ENCODE data around the gene NDUFS1.
A peak's percentile ranks its signal among the peaks of the same experiment; 100 is the strongest.
"Not testable (repeated sequence)": the region's sequence is repeated elsewhere in the genome, so short reads cannot be mapped to it uniquely, and the experiment has no call there.

NDUFS1 gene

GRCh38 chr2:206098872-206099271, 60.4 kb downstream of the NDUFS1 start:
- not testable (repeated sequence) for H3K9me3 ChIP-seq (ENCODE audit: control insufficient read depth in 2 of 2, low read length in 2 of 2); H3K9ac ChIP-seq (ENCODE audit: low read length in 2 of 2); H3K4me1 ChIP-seq (ENCODE audit: control insufficient read depth, insufficient read depth, low read length); H3K36me3 ChIP-seq (ENCODE audit: control insufficient read depth in 2 of 2, insufficient read depth in 2 of 2, low read length in 2 of 2); H3K4me3 ChIP-seq (ENCODE audit: low read length in 2 of 2); H3K27me3 ChIP-seq (ENCODE audit: control insufficient read depth in 1 of 2, insufficient read depth in 2 of 2, low read length in 2 of 2); H3K27ac ChIP-seq (ENCODE audit: low read length)

- Histone ChIP-seq H3K4me3 (ENCODE audit: low read length in 2 of 2) (no peak overlapping the region), H3K9me3 (ENCODE audit: control insufficient read depth in 2 of 2, low read length in 2 of 2) (no peaks in the 10 kb centered on the region), H3K36me3 (ENCODE audit: control insufficient read depth in 2 of 2, insufficient read depth in 2 of 2, low read length in 2 of 2) (peaks cover 0 to 2% of the 10 kb centered on the region in 2 donors), H3K9ac (ENCODE audit: low read length in 2 of 2) (no peak overlapping the region), H3K27ac (ENCODE audit: low read length) (no peak overlapping the region), H3K4me1 (ENCODE audit: control insufficient read depth, insufficient read depth, low read length) (no peaks in the 10 kb centered on the region), H3K27me3 (ENCODE audit: control insufficient read depth in 1 of 2, insufficient read depth in 2 of 2, low read length in 2 of 2) (no peaks in the 10 kb centered on the region)
Observed at GRCh38 chr2:206098471-206098870, 60.8 kb downstream of the NDUFS1 start.

GRCh38 chr2:206096876-206097275, 62.4 kb downstream of the NDUFS1 start:
- Histone ChIP-seq H3K27me3 (ENCODE audit: control insufficient read depth in 1 of 2, insufficient read depth in 2 of 2, low read length in 2 of 2) (no peaks in the 10 kb centered on the region), H3K4me1 (ENCODE audit: control insufficient read depth, insufficient read depth, low read length) (no peaks in the 10 kb centered on the region), H3K36me3 (ENCODE audit: control insufficient read depth in 2 of 2, insufficient read depth in 2 of 2, low read length in 2 of 2) (peaks cover 0 to 3% of the 10 kb centered on the region in 2 donors), H3K9me3 (ENCODE audit: control insufficient read depth in 2 of 2, low read length in 2 of 2) (no peaks in the 10 kb centered on the region), H3K9ac (ENCODE audit: low read length in 2 of 2) (no peak overlapping the region), H3K27ac (ENCODE audit: low read length) (no peak overlapping the region), H3K4me3 (ENCODE audit: low read length in 2 of 2) (no peak overlapping the region)

- H3K4me3 ChIP-seq (ENCODE audit: low read length in 2 of 2): no peak overlapping the region
- no peak overlapping the region for H3K27ac ChIP-seq (ENCODE audit: low read length)
- no peak overlapping the region for H3K9ac ChIP-seq (ENCODE audit: low read length in 2 of 2)
- H3K9me3 ChIP-seq (ENCODE audit: control insufficient read depth in 2 of 2, low read length in 2 of 2): no peaks in the 10 kb centered on the region
- H3K4me1 ChIP-seq (ENCODE audit: control insufficient read depth, insufficient read depth, low read length): no peaks in the 10 kb centered on the region
- H3K36me3 ChIP-seq (ENCODE audit: control insufficient read depth in 2 of 2, insufficient read depth in 2 of 2, low read length in 2 of 2): peaks cover 0 to 3% of the 10 kb centered on the region in 2 donors
- H3K27me3 ChIP-seq (ENCODE audit: control insufficient read depth in 1 of 2, insufficient read depth in 2 of 2, low read length in 2 of 2): no peaks in the 10 kb centered on the region
Observed at GRCh38 chr2:206095536-206096332, 63.5 kb downstream of the NDUFS1 start.

- no peak overlapping the region for H3K27ac ChIP-seq (ENCODE audit: low read length)
- H3K27me3 ChIP-seq (ENCODE audit: control insufficient read depth in 1 of 2, insufficient read depth in 2 of 2, low read length in 2 of 2): no peaks in the 10 kb centered on the region
- H3K4me3 ChIP-seq (ENCODE audit: low read length in 2 of 2): no peak overlapping the region
- H3K36me3 ChIP-seq (ENCODE audit: control insufficient read depth in 2 of 2, insufficient read depth in 2 of 2, low read length in 2 of 2): peaks cover 0 to 3% of the 10 kb centered on the region in 2 donors
- H3K4me1 ChIP-seq (ENCODE audit: control insufficient read depth, insufficient read depth, low read length): peaks cover 8% of the 10 kb centered on the region
- no peak overlapping the region for H3K9ac ChIP-seq (ENCODE audit: low read length in 2 of 2)
- H3K9me3 ChIP-seq (ENCODE audit: control insufficient read depth in 2 of 2, low read length in 2 of 2): no peaks in the 10 kb centered on the region
Observed at GRCh38 chr2:206092297-206092696, 66.9 kb downstream of the NDUFS1 start.

GRCh38 chr2:206088248-206088647, 71.0 kb downstream of the NDUFS1 start:
- Histone ChIP-seq H3K9ac (ENCODE audit: low read length in 2 of 2) (no peak overlapping the region), H3K4me1 (ENCODE audit: control insufficient read depth, insufficient read depth, low read length) (peaks cover 17% of the 10 kb centered on the region), H3K9me3 (ENCODE audit: control insufficient read depth in 2 of 2, low read length in 2 of 2) (no peaks in the 10 kb centered on the region), H3K27me3 (ENCODE audit: control insufficient read depth in 1 of 2, insufficient read depth in 2 of 2, low read length in 2 of 2) (no peaks in the 10 kb centered on the region), H3K4me3 (ENCODE audit: low read length in 2 of 2) (no peak overlapping the region), H3K27ac (ENCODE audit: low read length) (no peak overlapping the region), H3K36me3 (ENCODE audit: control insufficient read depth in 2 of 2, insufficient read depth in 2 of 2, low read length in 2 of 2) (no peaks in the 10 kb centered on the region)

- H3K4me1 ChIP-seq (ENCODE audit: control insufficient read depth, insufficient read depth, low read length): peaks cover 17% of the 10 kb centered on the region
- H3K36me3 ChIP-seq (ENCODE audit: control insufficient read depth in 2 of 2, insufficient read depth in 2 of 2, low read length in 2 of 2): no peaks in the 10 kb centered on the region
- no peaks in the 10 kb centered on the region for H3K9me3 ChIP-seq (ENCODE audit: control insufficient read depth in 2 of 2, low read length in 2 of 2)
- no peaks in the 10 kb centered on the region for H3K27me3 ChIP-seq (ENCODE audit: control insufficient read depth in 1 of 2, insufficient read depth in 2 of 2, low read length in 2 of 2)
- H3K4me3 ChIP-seq (ENCODE audit: low read length in 2 of 2): peak overlapping the region; percentile 83 to 89
- peak overlapping the region; percentile 99 to 100 for H3K9ac ChIP-seq (ENCODE audit: low read length in 2 of 2)
- H3K27ac ChIP-seq (ENCODE audit: low read length): peak overlapping the region; percentile 42
Observed at GRCh38 chr2:206086716-206087350, 72.4 kb downstream of the NDUFS1 start.

- peaks cover 17% of the 10 kb centered on the region for H3K4me1 ChIP-seq (ENCODE audit: control insufficient read depth, insufficient read depth, low read length)
- H3K27ac ChIP-seq (ENCODE audit: low read length): peak within 1 kb of the TSS; percentile 99
- H3K27me3 ChIP-seq (ENCODE audit: control insufficient read depth in 1 of 2, insufficient read depth in 2 of 2, low read length in 2 of 2): no peaks in the 10 kb centered on the region
- no peaks in the 10 kb centered on the region for H3K36me3 ChIP-seq (ENCODE audit: control insufficient read depth in 2 of 2, insufficient read depth in 2 of 2, low read length in 2 of 2)
- peak within 1 kb of the TSS; percentile 89 to 98 for H3K4me3 ChIP-seq (ENCODE audit: low read length in 2 of 2)
- peak within 1 kb of the TSS; percentile 99 to 100 for H3K9ac ChIP-seq (ENCODE audit: low read length in 2 of 2)
- no peaks in the 10 kb centered on the region for H3K9me3 ChIP-seq (ENCODE audit: control insufficient read depth in 2 of 2, low read length in 2 of 2)
Observed at GRCh38 chr2:206085742-206086445, 73.3 kb downstream of the NDUFS1 start, which contains the start of gene INO80D. Gene INO80D, minus strand, starts transcription at chr2:206086174. Its CDS starts 23,158 bp downstream, at chr2:206063016.

- H3K4me1 ChIP-seq (ENCODE audit: control insufficient read depth, insufficient read depth, low read length): peaks cover 17% of the 10 kb centered on the region
- H3K27ac ChIP-seq (ENCODE audit: low read length): peak overlapping the region; percentile 99
- H3K27me3 ChIP-seq (ENCODE audit: control insufficient read depth in 1 of 2, insufficient read depth in 2 of 2, low read length in 2 of 2): no peaks in the 10 kb centered on the region
Observed at GRCh38 chr2:206084870-206085741, 74.1 kb downstream of the NDUFS1 start.

GRCh38 chr2:206084439-206084869, 74.8 kb downstream of the NDUFS1 start:
- Histone ChIP-seq H3K36me3 (ENCODE audit: control insufficient read depth in 2 of 2, insufficient read depth in 2 of 2, low read length in 2 of 2) (no peaks in the 10 kb centered on the region), H3K27ac (ENCODE audit: low read length) (peak overlapping the region; percentile 93), H3K9me3 (ENCODE audit: control insufficient read depth in 2 of 2, low read length in 2 of 2) (no peaks in the 10 kb centered on the region), H3K9ac (ENCODE audit: low read length in 2 of 2) (peak overlapping the region; percentile 98 to 100), H3K27me3 (ENCODE audit: control insufficient read depth in 1 of 2, insufficient read depth in 2 of 2, low read length in 2 of 2) (no peaks in the 10 kb centered on the region), H3K4me3 (ENCODE audit: low read length in 2 of 2) (peak overlapping the region; percentile 89 to 98), H3K4me1 (ENCODE audit: control insufficient read depth, insufficient read depth, low read length) (peaks cover 17% of the 10 kb centered on the region)

More at GRCh38 chr2:206084870-206085741, 74.1 kb downstream of the NDUFS1 start:
- Histone ChIP-seq H3K9ac (ENCODE audit: low read length in 2 of 2) (peak overlapping the region; percentile 99 to 100), H3K36me3 (ENCODE audit: control insufficient read depth in 2 of 2, insufficient read depth in 2 of 2, low read length in 2 of 2) (no peaks in the 10 kb centered on the region), H3K9me3 (ENCODE audit: control insufficient read depth in 2 of 2, low read length in 2 of 2) (no peaks in the 10 kb centered on the region), H3K4me3 (ENCODE audit: low read length in 2 of 2) (peak overlapping the region; percentile 89 to 98)

Measured in stomach smooth muscle (tissue), 2 donors.